ENCODE results near the gene DCP2. TPM values are rescaled to one million over a fixed set of nuclear protein-coding genes. Genes with fewer than 3 reads are reported as not detected.

Gene DCP2
- total and polyA plus RNA-seq, 7 donors, result 5.5 to 26.8 (median 18.1) TPM

- Histone ChIP-seq H3K27me3 (no peaks in the 10 kb centered on the region), H3K36me3 (peaks cover 0 to 10% (median 1%) of the 10 kb centered on the region in 4 donors), H3K27ac (no peak overlapping the region), H3K4me1 (no peaks in the 10 kb centered on the region), H3K4me3 (no peak overlapping the region), H3K9me3 (no peaks in the 10 kb centered on the region)
- no peak for TF ChIP-seq CTCF (IDR thresholded peaks at IDR 0.05)
- no peak for TF ChIP-seq EP300 (IDR thresholded peaks at IDR 0.05)
- no peak for TF ChIP-seq POLR2AphosphoS5 (IDR thresholded peaks at IDR 0.05)
- TF ChIP-seq POLR2A (IDR thresholded peaks at IDR 0.05), result no peak
- 77 to 90% methylated on average over 19 of the region's 19 CpGs for WGBS, 2 donors
- intact Hi-C loops (cut with DNase I), result no loop called here
- DNase-seq, result no peak
Observed at GRCh38 chr5:113059232-113060040, 82.8 kb downstream of the DCP2 start.

GRCh38 chr5:113060408-113061025, 83.9 kb downstream of the DCP2 start:
- no peak for TF ChIP-seq POLR2A (IDR thresholded peaks at IDR 0.05)
- no peak for TF ChIP-seq CTCF (IDR thresholded peaks at IDR 0.05)
- TF ChIP-seq EP300 (IDR thresholded peaks at IDR 0.05), result no peak
- TF ChIP-seq POLR2AphosphoS5 (IDR thresholded peaks at IDR 0.05), result no peak
- Histone ChIP-seq H3K27me3 (no peaks in the 10 kb centered on the region), H3K4me1 (no peaks in the 10 kb centered on the region), H3K27ac (no peak overlapping the region), H3K9me3 (no peaks in the 10 kb centered on the region), H3K36me3 (peaks cover 0 to 12% (median 1%) of the 10 kb centered on the region in 4 donors), H3K4me3 (no peak overlapping the region)
- DNase-seq, result no peak
- WGBS, 2 donors, result 92 to 96% methylated on average over 4 of the region's 4 CpGs
- intact Hi-C loops (cut with DNase I), result no loop called here

GRCh38 chr5:113061846-113062780, 85.5 kb downstream of the DCP2 start:
- no peak overlapping the region for H3K27ac ChIP-seq
- intact Hi-C loops (cut with DNase I), result no loop called here
- TF ChIP-seq POLR2AphosphoS5 (IDR thresholded peaks at IDR 0.05) (no peak), EP300 (IDR thresholded peaks at IDR 0.05) (no peak), POLR2A (IDR thresholded peaks at IDR 0.05) (no peak), CTCF (IDR thresholded peaks at IDR 0.05) (no peak)
- no peak for DNase-seq
- no peaks in the 10 kb centered on the region for H3K9me3 ChIP-seq
- peaks cover 0 to 13% (median 1%) of the 10 kb centered on the region in 4 donors for H3K36me3 ChIP-seq
- H3K4me1 ChIP-seq, result no peaks in the 10 kb centered on the region
- H3K4me3 ChIP-seq, result no peak overlapping the region
- WGBS, 2 donors, result 74 to 78% methylated on average over 5 of the region's 5 CpGs
- H3K27me3 ChIP-seq, result no peaks in the 10 kb centered on the region

GRCh38 chr5:113062869-113063508, 86.4 kb downstream of the DCP2 start:
- 84 to 87% methylated on average over 6 of the region's 6 CpGs for WGBS, 2 donors
- no peak overlapping the region for H3K4me3 ChIP-seq
- no peak overlapping the region for H3K27ac ChIP-seq
- no peaks in the 10 kb centered on the region for H3K4me1 ChIP-seq
- intact Hi-C loops (cut with DNase I), result no loop called here
- H3K27me3 ChIP-seq, result no peaks in the 10 kb centered on the region
- no peak for DNase-seq
- peaks cover 0 to 13% (median 1%) of the 10 kb centered on the region in 4 donors for H3K36me3 ChIP-seq
- TF ChIP-seq EP300 (IDR thresholded peaks at IDR 0.05) (no peak), POLR2AphosphoS5 (IDR thresholded peaks at IDR 0.05) (no peak), POLR2A (IDR thresholded peaks at IDR 0.05) (no peak), CTCF (IDR thresholded peaks at IDR 0.05) (no peak)
- no peaks in the 10 kb centered on the region for H3K9me3 ChIP-seq
